HG03064 (cell line): Measurements from ENCODE around the gene MARVELD1.
"Not testable (repeated sequence)": the region's sequence is repeated elsewhere in the genome, so short reads cannot be mapped to it uniquely, and the experiment has no call there.

ENCODE experiments used
- ATAC-seq: cut with Tn5 transposase; IDR thresholded peaks from one replicate; pipeline ENCODE4 v1.9.1; 2021; ENCODE audit warnings: low read depth; ENCODE audit not compliant: unreplicated experiment

The MARVELD1 gene

GRCh38 chr10:97713339-97713825 lies at the start of gene MARVELD1:
Gene MARVELD1 (plus strand): TSS chr10:97713730. CDS start chr10:97713877, 147 bp downstream.
- no peak for ATAC-seq

- ATAC-seq, result no peak
Observed at GRCh38 chr10:97664282-97664850, 49.2 kb upstream of the MARVELD1 start.

- no peak for ATAC-seq
Observed at GRCh38 chr10:97666992-97667391, 46.5 kb upstream of the MARVELD1 start.

- no peak for ATAC-seq
Observed at GRCh38 chr10:97667463-97667862, 46.1 kb upstream of the MARVELD1 start.

GRCh38 chr10:97669571-97669970 lies 44.0 kb upstream of the MARVELD1 start:
- ATAC-seq, result no peak

GRCh38 chr10:97673736-97674525 lies 39.6 kb upstream of the MARVELD1 start:
- ATAC-seq, result no peak

GRCh38 chr10:97675222-97675621 lies 38.3 kb upstream of the MARVELD1 start:
- no peak for ATAC-seq

GRCh38 chr10:97676770-97677581 lies 36.6 kb upstream of the MARVELD1 start:
- ATAC-seq, result no peak

GRCh38 chr10:97679594-97679993 lies 33.9 kb upstream of the MARVELD1 start:
- ATAC-seq, result no peak

GRCh38 chr10:97682042-97682441 lies 31.5 kb upstream of the MARVELD1 start:
- no peak for ATAC-seq

GRCh38 chr10:97683556-97684367 lies 29.8 kb upstream of the MARVELD1 start:
- no peak for ATAC-seq

GRCh38 chr10:97684368-97684713 lies 29.2 kb upstream of the MARVELD1 start:
- not testable (repeated sequence) for ATAC-seq

GRCh38 chr10:97684866-97685394 lies 28.6 kb upstream of the MARVELD1 start:
- no peak for ATAC-seq

- no peak for ATAC-seq
Observed at GRCh38 chr10:97685395-97685958, 28.1 kb upstream of the MARVELD1 start.

- ATAC-seq, result no peak
Observed at GRCh38 chr10:97686301-97686961, 27.1 kb upstream of the MARVELD1 start.

- ATAC-seq, result peak; percentile 88
Observed at GRCh38 chr10:97686962-97687784, 26.4 kb upstream of the MARVELD1 start, which contains the start of gene AVPI1. Gene AVPI1 (minus strand): TSS chr10:97687241. CDS start chr10:97679905, 7,336 bp downstream.

GRCh38 chr10:97687785-97688781 lies 25.4 kb upstream of the MARVELD1 start:
- no peak for ATAC-seq
